H1 (cell line): ENCODE results near the gene DISC1. TPM values are rescaled to one million over a fixed set of nuclear protein-coding genes. Genes with fewer than 3 reads are reported as not detected.
A peak's percentile ranks its signal among the peaks of the same experiment; 100 is the strongest.

Experiments used
- CTCF ChIA-PET: fragments of 300-600 bp; sonication (Branson Sonifier 250); formaldehyde crosslinking; loops from one replicate; lab custom pipeline; 2021; ENCODE audit not compliant: partially characterized antibody; lab: Charles Lee
- POLR2A ChIA-PET: fragments of 300-600 bp; sonication (Branson Sonifier 250); formaldehyde crosslinking; loops from one replicate; lab custom pipeline; 2021; ENCODE audit warnings: inconsistent platforms; ENCODE audit not compliant: partially characterized antibody; lab: Charles Lee
- DNase-seq, 2 experiments: peaks; one replicate each; pipeline versions ENCODE4 v3.0.0 to v3.0.0-alpha.2; 2010 to 2022; ENCODE audit warnings: low spot score in 2 of 2, low read depth in 1 of 2, mixed read lengths in 1 of 2
- FAIRE-seq: peaks from 2 replicates; lab custom pipeline; 2011; peaks lifted over from hg19 to GRCh38; lab: Jason Lieb, UNC
- H2AFZ ChIP-seq: 2 replicates; pipeline ENCODE4 v1.8.1; 2012; ENCODE audit warnings: low read length, inconsistent platforms
- H2AK5ac ChIP-seq: 2 replicates; pipeline ENCODE4 v1.6.1; 2013; ENCODE audit warnings: low read depth, low read length
- H2BK120ac ChIP-seq: replicated peaks from 2 replicates; pipeline ENCODE3; 2013; ENCODE audit warnings: low read depth, low read length, inconsistent platforms
- H2BK12ac ChIP-seq: 2 replicates; pipeline ENCODE4 v1.6.1; 2013; ENCODE audit warnings: low read depth, low read length
- H2BK15ac ChIP-seq: 2 replicates; pipeline ENCODE4 v1.6.1; 2013; ENCODE audit warnings: low read length
- H2BK20ac ChIP-seq: 2 replicates; pipeline ENCODE4 v1.6.1; 2013; ENCODE audit warnings: low read length
- H2BK5ac ChIP-seq: 2 replicates; pipeline ENCODE4 v1.6.1; 2013; ENCODE audit warnings: low read depth, low read length
- H3K14ac ChIP-seq: 2 replicates; pipeline ENCODE4 v1.6.1; 2013; ENCODE audit warnings: inconsistent platforms; ENCODE audit not compliant: insufficient read length
- H3K18ac ChIP-seq: 2 replicates; pipeline ENCODE4 v1.6.1; 2013; ENCODE audit warnings: low read length; ENCODE audit errors: extremely low read depth
- H3K23ac ChIP-seq: 2 replicates; pipeline ENCODE4 v1.6.1; 2013; ENCODE audit warnings: inconsistent platforms; ENCODE audit not compliant: insufficient read length
- H3K23me2 ChIP-seq: 2 replicates; pipeline ENCODE4 v1.6.1; 2013; ENCODE audit warnings: low read depth, low read length
- H3K27ac ChIP-seq: 2 replicates; pipeline ENCODE4 v1.6.1; 2011; ENCODE audit warnings: low read depth, low read length, inconsistent platforms
- H3K27me3 ChIP-seq, 4 experiments: replicated peaks in 1 of 4; 1 replicate in 1 of 4; 2 replicates in 3 of 4; pipeline versions ENCODE4 v1.6.1 to v1.8.1; 2011 to 2013; ENCODE audit warnings: low read length in 3 of 4, mild to moderate bottlenecking in 3 of 4, inconsistent platforms in 2 of 4, mixed read lengths in 2 of 4, moderate library complexity in 1 of 4; ENCODE audit not compliant: control insufficient read depth in 3 of 4, insufficient read depth in 3 of 4; ENCODE audit errors: extremely low read depth in 1 of 4
- H3K36me3 ChIP-seq, 4 experiments: 2 replicates each; pipeline versions ENCODE4 v1.6.1 to v1.8.1; 2011 to 2013; ENCODE audit warnings: mild to moderate bottlenecking in 4 of 4, low read length in 3 of 4, moderate library complexity in 2 of 4, control low read depth in 1 of 4, inconsistent platforms in 1 of 4; ENCODE audit not compliant: insufficient read depth in 4 of 4, control insufficient read depth in 2 of 4
- H3K4ac ChIP-seq: replicated peaks from 2 replicates; pipeline ENCODE3; 2013; ENCODE audit warnings: low read length, low read depth, mixed read lengths, inconsistent platforms; ENCODE audit not compliant: insufficient read length
- H3K4me1 ChIP-seq, 4 experiments: replicated peaks in 1 of 4; 1 replicate in 1 of 4; 2 replicates in 3 of 4; pipeline versions ENCODE4 v1.6.1 to v1.8.1; 2011 to 2013; ENCODE audit warnings: low read length in 3 of 4, inconsistent platforms in 2 of 4, mixed read lengths in 1 of 4; ENCODE audit not compliant: insufficient read depth in 4 of 4, control insufficient read depth in 3 of 4
- H3K4me2 ChIP-seq, 2 experiments: 2 replicates each; pipeline versions ENCODE4 v1.6.1 to v1.8.1; 2011 to 2013; ENCODE audit warnings: low read depth in 2 of 2, low read length in 2 of 2, control low read depth in 1 of 2, inconsistent platforms in 1 of 2, mild to moderate bottlenecking in 1 of 2; ENCODE audit not compliant: insufficient read depth in 1 of 2
- H3K4me3 ChIP-seq, 4 experiments: fragments of 200-600, 300-600 bp in 1 of 4; sonication (generic), shearing (Covaris generic), sonication (Bioruptor Twin) in 1 of 4; 2 replicates each; pipeline versions ENCODE4 v1.5.1 to v1.8.1; 2011 to 2016; ENCODE audit warnings: low read length in 4 of 4, low read depth in 3 of 4, control low read depth in 2 of 4, inconsistent platforms in 2 of 4, mild to moderate bottlenecking in 2 of 4, mixed read lengths in 1 of 4, moderate library complexity in 1 of 4; ENCODE audit not compliant: insufficient read depth in 2 of 4; ENCODE audit errors: extremely low read depth in 1 of 4
- H3K56ac ChIP-seq: replicated peaks from 2 replicates; pipeline ENCODE3; 2013; ENCODE audit warnings: low read depth, mild to moderate bottlenecking, mixed read lengths, low read length, inconsistent platforms; ENCODE audit not compliant: insufficient read length
- H3K79me1 ChIP-seq: 2 replicates; pipeline ENCODE4 v1.6.1; 2013; ENCODE audit warnings: low read depth, low read length, control low read depth
- H3K79me2 ChIP-seq, 2 experiments: 2 replicates each; pipeline versions ENCODE4 v1.6.1 to v1.8.1; 2012 to 2013; ENCODE audit warnings: low read length in 2 of 2, mild to moderate bottlenecking in 2 of 2, inconsistent platforms in 1 of 2; ENCODE audit not compliant: insufficient read depth in 2 of 2, control insufficient read depth in 1 of 2
- H3K9ac ChIP-seq, 4 experiments: replicated peaks in 1 of 4; 1 replicate in 1 of 4; 2 replicates in 3 of 4; pipeline versions ENCODE4 v1.6.1 to v1.8.1; 2011 to 2013; ENCODE audit warnings: low read depth in 3 of 4, low read length in 3 of 4, control low read depth in 2 of 4, mild to moderate bottlenecking in 2 of 4, moderate library complexity in 2 of 4, inconsistent platforms in 1 of 4; ENCODE audit errors: extremely low read depth in 1 of 4
- H3K9me3 ChIP-seq, 2 experiments: 2 replicates each; pipeline versions ENCODE4 v1.6.1 to v1.8.1; 2012 to 2013; ENCODE audit warnings: mild to moderate bottlenecking in 2 of 2, moderate library complexity in 2 of 2, control low read depth in 1 of 2, inconsistent platforms in 1 of 2, low read depth in 1 of 2, low read length in 1 of 2, mixed read lengths in 1 of 2; ENCODE audit not compliant: insufficient read depth in 2 of 2
- H4K20me1 ChIP-seq, 2 experiments: replicated peaks in 1 of 2; 2 replicates each; pipeline versions ENCODE3 to v1.8.1; 2011 to 2013; ENCODE audit warnings: inconsistent platforms in 2 of 2, low read length in 2 of 2, mild to moderate bottlenecking in 1 of 2; ENCODE audit not compliant: insufficient read depth in 2 of 2, control insufficient read depth in 1 of 2
- H4K5ac ChIP-seq: 2 replicates; pipeline ENCODE4 v1.6.1; 2013; ENCODE audit warnings: low read length, low read depth, mixed read lengths, inconsistent platforms; ENCODE audit not compliant: insufficient read length
- H4K8ac ChIP-seq: 2 replicates; pipeline ENCODE4 v1.8.0; 2013; ENCODE audit warnings: mild to moderate bottlenecking, moderate library complexity, low read length, inconsistent platforms; ENCODE audit not compliant: insufficient read depth; ENCODE audit errors: extremely low read depth
- H4K91ac ChIP-seq: replicated peaks from 2 replicates; pipeline ENCODE3; 2013; ENCODE audit warnings: low read length, mixed read lengths, inconsistent platforms; ENCODE audit not compliant: insufficient read length
- EP300 ChIP-seq, 2 experiments: IDR thresholded peaks; 1 replicate in 1 of 2; 2 replicates in 1 of 2; pipeline ENCODE4 v1.6.1; 2011 to 2012; ENCODE audit warnings: low read depth in 2 of 2, low read length in 2 of 2, mild to moderate bottlenecking in 2 of 2, borderline replicate concordance in 1 of 2, inconsistent platforms in 1 of 2, moderate library complexity in 1 of 2
- JUN ChIP-seq: IDR thresholded peaks from 2 replicates; pipeline ENCODE4 v1.6.1; 2011; ENCODE audit warnings: low read depth, mild to moderate bottlenecking, improper control_type of control experiment, low read length
- NANOG ChIP-seq: IDR thresholded peaks from 2 replicates; pipeline ENCODE4 v1.6.1; 2011; ENCODE audit warnings: low read length, low read depth, mild to moderate bottlenecking, inconsistent platforms; ENCODE audit not compliant: insufficient read depth, poor library complexity, severe bottlenecking
- TCF12 ChIP-seq: IDR thresholded peaks from 2 replicates; pipeline ENCODE4 v1.6.1; 2011; ENCODE audit warnings: low read depth, mild to moderate bottlenecking, low read length
- WGBS, 2 experiments: shearing (Covaris generic) in 1 of 2; methylation state at CpG; one replicate each; pipeline versions ENCODE4 v1.1.6 to v1.1.7; 2013 to 2015; ENCODE audit warnings: low lambda C conversion rate in 2 of 2, mixed read lengths in 2 of 2, inconsistent platforms in 1 of 2, low coverage in 1 of 2, missing lambda C conversion rate in 1 of 2; ENCODE audit not compliant: insufficient replicate concordance in 2 of 2, insufficient coverage in 1 of 2, insufficient read length in 1 of 2; ENCODE audit errors: extremely low coverage in 1 of 2, missing lambda C conversion rate in 1 of 2; 5-methylcytosine and 5-hydroxymethylcytosine counted together
- polyA plus RNA-seq, 7 experiments: library from polyadenylated mRNA; depleted of rRNA in 3 of 7; stranded (reverse) in 5 of 7; unstranded in 2 of 7; fragments of >200 nt in 5 of 7; fragments of 200-250 nt in 2 of 7; gene quantifications; 1 replicate in 5 of 7; 2 replicates in 1 of 7; 4 replicates in 1 of 7; pipeline versions ENCODE4 v1.2.1 to v1.2.3, GENCODE V29; 2011 to 2013; ENCODE audit warnings: missing spikeins in 2 of 7, mixed read lengths in 2 of 7
- total RNA-seq: library from RNA; stranded (reverse); fragmentation: NEBNext Ultra II Directional; extraction: Animal tissue kit (Norgen Biotek cat#: 25700); gene quantifications from 2 replicates; pipeline ENCODE4 v1.2.1, GENCODE V29; 2021

The DISC1 gene
- total and polyA plus RNA-seq, 2 of the 8 experiments (the other 6 are each of a cell fraction or from before 2014, with no cell fraction given) = 1.1 to 3.5 TPM

DNA sequence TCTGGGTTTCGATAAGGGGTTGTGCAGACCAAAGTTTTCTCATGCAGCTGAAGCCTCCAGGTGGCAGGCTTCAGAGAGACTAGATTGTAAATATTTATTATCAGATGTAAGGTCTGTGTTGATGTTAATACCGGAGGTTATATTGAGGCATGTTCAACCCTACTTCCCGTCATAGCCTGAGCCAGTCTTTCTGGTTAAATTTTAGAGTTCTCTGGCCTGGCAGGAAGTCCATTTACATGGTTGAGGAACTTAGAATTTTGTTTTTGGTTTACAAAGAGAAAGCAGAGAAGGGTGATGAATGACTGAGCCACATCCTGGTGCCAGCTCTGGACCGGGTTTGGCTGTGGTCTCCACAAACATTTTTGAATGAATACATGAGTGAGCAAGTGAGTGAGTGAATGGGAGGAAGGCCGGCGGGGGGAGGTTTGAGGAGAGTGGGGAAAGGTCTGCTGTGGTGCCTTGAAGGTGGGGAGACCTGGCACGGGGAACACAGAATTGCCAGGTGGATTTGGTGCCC is 218.5 kb downstream of the DISC1 start:
- H2BK20ac ChIP-seq = no peak overlapping the region
- no peak overlapping the region for H3K56ac ChIP-seq
- H3K9ac ChIP-seq = no peak overlapping the region
- peaks cover 0 to 2% (median 0%) of the 10 kb centered on the region in 4 experiments; a peak in 1 of 7 replicates for H3K27me3 ChIP-seq
- TF ChIP-seq EP300 (IDR thresholded peaks at IDR 0.05; ENCODE audit: borderline replicate concordance in 1 of 2, low read depth in 2 of 2, low read length in 2 of 2) (no peak), NANOG (no peak), TCF12 (no peak), JUN (no peak)
- TF ChIP-seq, all 59 proteins: peak for 0
- H2BK15ac ChIP-seq = no peak overlapping the region
- H4K5ac ChIP-seq = no peak overlapping the region
- H2AFZ ChIP-seq = no peak overlapping the region
- no peak overlapping the region for H3K23ac ChIP-seq
- no peaks in the 10 kb centered on the region for H3K4me1 ChIP-seq
- ChIA-PET POLR2A (no interaction called here), CTCF (interaction anchor here (1.0 to 2.6 kb wide), 4 partner anchors 15 to 88 kb away, joined by 3 to 8 read pairs (median 4); no protein-coding TSS in a partner anchor)
- H2BK120ac ChIP-seq = no peak overlapping the region
- H3K23me2 ChIP-seq = no peaks in the 10 kb centered on the region; the same call in 1 of the 2 replicates
- no peak overlapping the region for H4K91ac ChIP-seq
- no peak overlapping the region for H3K27ac ChIP-seq
- no peak for FAIRE-seq
- H3K9me3 ChIP-seq = no peaks in the 10 kb centered on the region
- no peaks in the 10 kb centered on the region for H3K36me3 ChIP-seq
- no peak overlapping the region for H3K4ac ChIP-seq
- no peak overlapping the region for H3K18ac ChIP-seq
- H4K20me1 ChIP-seq = no peaks in the 10 kb centered on the region
- H3K4me3 ChIP-seq = no peak overlapping the region
- H4K8ac ChIP-seq = no peak overlapping the region
- H2AK5ac ChIP-seq = no peak overlapping the region
- H3K4me2 ChIP-seq = no peak overlapping the region
- DNase-seq = no peak
- no peaks in the 10 kb centered on the region for H3K79me2 ChIP-seq
- WGBS, 2 experiments = 86% methylated on average over 7 of the region's 7 CpGs; no CpG with 5 or more reads in 1 of the 2 experiments
- H3K79me1 ChIP-seq = no peaks in the 10 kb centered on the region
- H3K14ac ChIP-seq = no peak overlapping the region
- no peak overlapping the region for H2BK5ac ChIP-seq
- H2BK12ac ChIP-seq = 0 out of 2 replicates have a peak overlapping the region, but pooled peaks have one; percentile 53
